GM12891 (cell line): ENCODE measurements around the gene ATG7.

Source experiments
- POLR2A ChIP-seq: IDR thresholded peaks from 2 replicates; pipeline ENCODE4 v1.6.1; 2011; ENCODE audit warnings: low read depth, low read length, control low read depth
- POLR2AphosphoS5 ChIP-seq: IDR thresholded peaks from 2 replicates; pipeline ENCODE4 v1.6.1; 2011; ENCODE audit warnings: low read depth, low read length, control low read depth
- TAF1 ChIP-seq: IDR thresholded peaks from 2 replicates; pipeline ENCODE4 v1.6.1; 2011; ENCODE audit warnings: low read depth, low read length, control low read depth

GRCh38 chr3:11499144-11499543 is 226.9 kb downstream of the ATG7 start:
- TF ChIP-seq POLR2AphosphoS5: no peak
- TF ChIP-seq POLR2A: no peak
- no peak for TF ChIP-seq TAF1
